Esophagus muscularis mucosa (tissue), 4 donors: ENCODE measurements around the gene OR5P2. TPM values are rescaled to one million over a fixed set of nuclear protein-coding genes. Genes with fewer than 3 reads are reported as not detected.
"Not testable (repeated sequence)": the region's sequence is repeated elsewhere in the genome, so short reads cannot be mapped to it uniquely, and the experiment has no call there.

Experiments
- DNase-seq: peaks from one replicate; pipeline ENCODE4 v3.0.0-alpha.2; 2017; ENCODE audit errors: extremely low spot score
- H3K27ac ChIP-seq, 4 donors: fragments of 200-600 bp; sonication (generic); replicated peaks in 1 of 4; 1 replicate in 3 of 4; 2 replicates in 1 of 4; pipeline ENCODE4 v1.5.1; 2016 to 2019; ENCODE audit warnings: mild to moderate bottlenecking in 1 of 4
- H3K27me3 ChIP-seq, 4 donors: fragments of 200-600 bp; sonication (generic); one replicate each; pipeline versions ENCODE4 v1.5.1 to v1.6.0; 2016 to 2019
- H3K36me3 ChIP-seq, 4 donors: fragments of 200-600 bp; sonication (generic); one replicate each; pipeline ENCODE4 v1.5.1; 2016 to 2019
- H3K4me1 ChIP-seq, 4 donors: fragments of 200-600 bp; sonication (generic); one replicate each; pipeline ENCODE4 v1.5.1; 2016 to 2019
- H3K4me3 ChIP-seq, 4 donors: fragments of 200-600 bp; sonication (generic); 1 replicate in 2 of 4; 2 replicates in 2 of 4; pipeline ENCODE4 v1.5.1; 2016 to 2019; ENCODE audit warnings: mild to moderate bottlenecking in 4 of 4, moderate library complexity in 1 of 4
- H3K9me3 ChIP-seq, 4 donors: fragments of 200-600 bp; sonication (generic); 1 replicate in 3 of 4; 2 replicates in 1 of 4; pipeline ENCODE4 v1.5.1; 2016 to 2019
- EP300 ChIP-seq: sonication (generic); formaldehyde crosslinking; IDR thresholded peaks from one replicate; pipeline ENCODE4 v1.6.1; 2017; ENCODE audit warnings: antibody characterized with exemption
- POLR2A ChIP-seq: fragments of 450-650 bp; IDR thresholded peaks from one replicate; pipeline ENCODE4 v1.6.1; 2017; ENCODE audit warnings: antibody characterized with exemption, moderate library complexity, mild to moderate bottlenecking, low read depth
- POLR2AphosphoS5 ChIP-seq, 2 donors: sonication (generic); formaldehyde crosslinking; IDR thresholded peaks; one replicate each; pipeline ENCODE4 v1.6.1; 2017; ENCODE audit warnings: antibody characterized with exemption in 2 of 2
- WGBS: methylation state at CpG from one replicate; pipeline ENCODE4 v1.1.5; 2018; 5-methylcytosine and 5-hydroxymethylcytosine counted together
- intact Hi-C: fragments of 100-400 bp; cut with DNase I; formaldehyde crosslinking; loops from one replicate; pipeline ENCODE4 v1.15.1; 2023
- total RNA-seq, 4 donors: library from RNA; depleted of rRNA; stranded (reverse); fragments of >200 nt; gene quantifications; one replicate each; pipeline versions ENCODE4 v1.1.0 to v1.2.1, GENCODE V29; 2016
- TF ChIP-seq, protein P1 (sequence below), 3 experiments: fragments of 200-600 bp in 2 of 3; fragments of 450-650 bp in 1 of 3; sonication (generic) in 2 of 3; IDR thresholded peaks; one replicate each; pipeline ENCODE4 v1.5.1; 2017 to 2019; ENCODE audit warnings: antibody characterized with exemption in 3 of 3, mild to moderate bottlenecking in 2 of 3, moderate library complexity in 1 of 3

The OR5P2 gene
- total RNA-seq, 4 donors from 2014 or later: not detected

GRCh38 chr11:7793233-7793632 is 3.5 kb downstream of the OR5P2 start:
- H3K27ac ChIP-seq: no peak overlapping the region
- intact Hi-C loops: no loop called here
- TF ChIP-seq, protein P1, sequence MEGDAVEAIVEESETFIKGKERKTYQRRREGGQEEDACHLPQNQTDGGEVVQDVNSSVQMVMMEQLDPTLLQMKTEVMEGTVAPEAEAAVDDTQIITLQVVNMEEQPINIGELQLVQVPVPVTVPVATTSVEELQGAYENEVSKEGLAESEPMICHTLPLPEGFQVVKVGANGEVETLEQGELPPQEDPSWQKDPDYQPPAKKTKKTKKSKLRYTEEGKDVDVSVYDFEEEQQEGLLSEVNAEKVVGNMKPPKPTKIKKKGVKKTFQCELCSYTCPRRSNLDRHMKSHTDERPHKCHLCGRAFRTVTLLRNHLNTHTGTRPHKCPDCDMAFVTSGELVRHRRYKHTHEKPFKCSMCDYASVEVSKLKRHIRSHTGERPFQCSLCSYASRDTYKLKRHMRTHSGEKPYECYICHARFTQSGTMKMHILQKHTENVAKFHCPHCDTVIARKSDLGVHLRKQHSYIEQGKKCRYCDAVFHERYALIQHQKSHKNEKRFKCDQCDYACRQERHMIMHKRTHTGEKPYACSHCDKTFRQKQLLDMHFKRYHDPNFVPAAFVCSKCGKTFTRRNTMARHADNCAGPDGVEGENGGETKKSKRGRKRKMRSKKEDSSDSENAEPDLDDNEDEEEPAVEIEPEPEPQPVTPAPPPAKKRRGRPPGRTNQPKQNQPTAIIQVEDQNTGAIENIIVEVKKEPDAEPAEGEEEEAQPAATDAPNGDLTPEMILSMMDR (IDR thresholded peaks at IDR 0.05): no peak
- TF ChIP-seq EP300 (no peak), POLR2A (no peak), POLR2AphosphoS5 (IDR thresholded peaks at IDR 0.05) (no peak)
- no peak for DNase-seq
- no peak overlapping the region for H3K4me3 ChIP-seq
- H3K36me3 ChIP-seq: no peaks in the 10 kb centered on the region
- no peaks in the 10 kb centered on the region for H3K4me1 ChIP-seq
- peaks cover 0 to 6% (median 0%) of the 10 kb centered on the region in 4 donors for H3K9me3 ChIP-seq
- no peaks in the 10 kb centered on the region for H3K27me3 ChIP-seq
- 18% methylated on average over 1 of the region's 1 CpG for WGBS

DNA sequence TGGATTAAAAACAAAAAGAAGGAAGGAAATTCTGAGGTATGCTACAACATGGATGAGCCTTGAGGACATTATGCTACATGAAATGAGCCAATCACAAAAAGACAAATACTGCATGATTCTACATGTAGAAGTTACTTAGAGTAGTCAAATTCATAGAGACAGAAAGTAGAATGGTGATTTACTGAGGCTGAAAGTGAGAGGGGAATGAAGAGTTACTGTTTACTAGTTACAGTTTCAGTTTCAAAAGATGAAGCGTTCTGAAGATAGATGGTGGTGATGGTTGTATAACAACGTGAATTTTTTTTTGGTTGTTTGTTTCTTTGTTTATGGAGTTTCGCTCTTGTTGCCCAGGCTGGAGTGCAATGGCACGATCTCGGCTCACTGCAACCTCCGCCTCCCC is 9.5 kb downstream of the OR5P2 start:
- DNase-seq: no peak
- H3K27ac ChIP-seq: no peak overlapping the region
- H3K9me3 ChIP-seq: peaks cover 0 to 12% (median 0%) of the 10 kb centered on the region in 4 donors
- H3K36me3 ChIP-seq: no peaks in the 10 kb centered on the region
- H3K4me1 ChIP-seq: no peaks in the 10 kb centered on the region
- WGBS: 79% methylated on average over 6 of the region's 6 CpGs
- TF ChIP-seq POLR2AphosphoS5 (IDR thresholded peaks at IDR 0.05) (no peak), EP300 (no peak), POLR2A (no peak)
- TF ChIP-seq, protein P1 (IDR thresholded peaks at IDR 0.05): no peak
- no peak overlapping the region for H3K4me3 ChIP-seq
- H3K27me3 ChIP-seq: no peaks in the 10 kb centered on the region
- intact Hi-C loops: no loop called here

DNA sequence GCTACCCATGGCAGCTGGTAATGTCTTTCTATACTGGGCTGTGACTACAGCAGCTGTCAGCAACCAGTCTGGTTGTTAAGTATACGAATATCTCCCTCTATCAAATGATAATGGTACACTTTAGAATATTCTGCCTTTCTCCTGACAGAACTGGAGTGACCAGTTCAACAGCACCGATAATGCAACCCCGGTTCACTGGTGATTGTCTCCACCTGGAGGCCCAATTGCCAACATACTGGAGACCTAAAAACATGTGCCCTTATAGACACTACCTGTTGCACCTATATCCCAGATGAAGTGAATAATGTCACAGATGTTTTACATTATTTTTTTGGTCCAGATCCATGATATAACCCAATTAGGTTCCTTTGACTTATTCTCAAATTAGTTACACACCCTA is 21.1 kb downstream of the OR5P2 start:
- no peak overlapping the region for H3K4me3 ChIP-seq
- H3K36me3 ChIP-seq: no peaks in the 10 kb centered on the region
- no peaks in the 10 kb centered on the region for H3K4me1 ChIP-seq
- intact Hi-C loops: no loop called here
- no peak overlapping the region for H3K27ac ChIP-seq
- TF ChIP-seq, protein P1 (IDR thresholded peaks at IDR 0.05): no peak
- TF ChIP-seq EP300: no peak
- DNase-seq: no peak
- H3K27me3 ChIP-seq: no peaks in the 10 kb centered on the region
- WGBS: 67% methylated on average over 3 of the region's 3 CpGs
- H3K9me3 ChIP-seq: peaks cover 0 to 2% (median under 1%) of the 10 kb centered on the region in 4 donors

GRCh38 chr11:7764301-7764700 is 32.4 kb downstream of the OR5P2 start:
- intact Hi-C loops, H3K4me1 ChIP-seq: not testable (repeated sequence)
- 78% methylated on average over 10 of the region's 10 CpGs for WGBS

GRCh38 chr11:7759010-7759409 is 37.7 kb downstream of the OR5P2 start:
- H3K27me3 ChIP-seq: no peaks in the 10 kb centered on the region
- H3K36me3 ChIP-seq: no peaks in the 10 kb centered on the region
- H3K4me3 ChIP-seq: no peak overlapping the region
- intact Hi-C loops: no loop called here
- H3K27ac ChIP-seq: no peak overlapping the region
- 81% methylated on average over 2 of the region's 2 CpGs for WGBS
- no peaks in the 10 kb centered on the region for H3K4me1 ChIP-seq
- no peaks in the 10 kb centered on the region for H3K9me3 ChIP-seq
- DNase-seq: no peak
- TF ChIP-seq, protein P1 (IDR thresholded peaks at IDR 0.05): no peak
- TF ChIP-seq POLR2AphosphoS5 (IDR thresholded peaks at IDR 0.05) (no peak), EP300 (no peak), POLR2A (no peak)

More at GRCh38 chr11:7764301-7764700, 32.4 kb downstream of the OR5P2 start:
- H3K9me3 ChIP-seq, H3K27me3 ChIP-seq, H3K4me3 ChIP-seq, H3K27ac ChIP-seq, H3K36me3 ChIP-seq, DNase-seq: not testable (repeated sequence)
